ENCODE measurements around the gene ARGLU1. TPM values are rescaled to one million over a fixed set of nuclear protein-coding genes. Genes with fewer than 3 reads are reported as not detected.
A peak's percentile ranks its signal among the peaks of the same experiment; 100 is the strongest.

Gene ARGLU1
- total and polyA plus RNA-seq, 7 donors, result 23.2 to 43.5 (median 23.9) TPM

- 71 to 74% (median 73%) methylated on average over 8 of the region's 8 CpGs for WGBS, 3 donors
- H3K9me3 ChIP-seq, result no peaks in the 10 kb centered on the region
- H3K27ac ChIP-seq, result no peak overlapping the region
Observed at GRCh38 chr13:106513025-106513983, 54.6 kb downstream of the ARGLU1 start.

GRCh38 chr13:106507560-106508274 is 60.2 kb downstream of the ARGLU1 start:
- Histone ChIP-seq H3K27ac (peak overlapping the region; percentile 11), H3K4me3 (peak overlapping the region; percentile 40), H3K4me1 (peaks cover 11% of the 10 kb centered on the region), H3K27me3 (ENCODE audit: insufficient read depth in 3 of 3, low read length in 2 of 3) (no peaks in the 10 kb centered on the region), H3K9me3 (no peaks in the 10 kb centered on the region), H3K36me3 (ENCODE audit: insufficient read depth in 1 of 2, low read depth in 1 of 2) (peaks cover 3 to 4% of the 10 kb centered on the region in 2 donors)
- WGBS, 3 donors, result 55 to 76% (median 60%) methylated on average over 11 of the region's 11 CpGs
- ATAC-seq, result peak; percentile 53 to 75 (median 62)
- DNase-seq, result no peak
- no peak for TF ChIP-seq CTCF (IDR thresholded peaks at IDR 0.05)
- intact Hi-C loops (cut with DNase I), result no loop called here

More at GRCh38 chr13:106513025-106513983, 54.6 kb downstream of the ARGLU1 start:
- Histone ChIP-seq H3K36me3 (ENCODE audit: insufficient read depth in 1 of 2, low read depth in 1 of 2) (peaks cover 3 to 4% of the 10 kb centered on the region in 2 donors), H3K4me3 (no peak overlapping the region), H3K27me3 (ENCODE audit: insufficient read depth in 3 of 3, low read length in 2 of 3) (no peaks in the 10 kb centered on the region), H3K4me1 (no peaks in the 10 kb centered on the region)
- ATAC-seq (no peak), DNase-seq (no peak)
- TF ChIP-seq CTCF (IDR thresholded peaks at IDR 0.05), result no peak
- intact Hi-C loops (cut with DNase I), result no loop called here

- 56 to 66% (median 60%) methylated on average over 2 of the region's 2 CpGs for WGBS, 3 donors
- Histone ChIP-seq H3K4me1 (peaks cover 11% of the 10 kb centered on the region), H3K27me3 (ENCODE audit: insufficient read depth in 3 of 3, low read length in 2 of 3) (no peaks in the 10 kb centered on the region), H3K36me3 (ENCODE audit: insufficient read depth in 1 of 2, low read depth in 1 of 2) (peaks cover under 1 to 3% of the 10 kb centered on the region in 2 donors), H3K4me3 (no peak overlapping the region), H3K27ac (no peak overlapping the region), H3K9me3 (no peaks in the 10 kb centered on the region)
- intact Hi-C loops (cut with DNase I), result no loop called here
- DNase-seq, result no peak
- no peak for TF ChIP-seq CTCF (IDR thresholded peaks at IDR 0.05)
- no peak for ATAC-seq
Observed at GRCh38 chr13:106506286-106506685, 61.7 kb downstream of the ARGLU1 start.

GRCh38 chr13:106505732-106506131 is 62.2 kb downstream of the ARGLU1 start:
- intact Hi-C loops (cut with DNase I), result no loop called here
- no peak for TF ChIP-seq CTCF (IDR thresholded peaks at IDR 0.05)
- no peak overlapping the region for H3K27ac ChIP-seq
- H3K4me3 ChIP-seq, result no peak overlapping the region
- no peaks in the 10 kb centered on the region for H3K9me3 ChIP-seq
- ATAC-seq (no peak), DNase-seq (no peak)
- peaks cover 13% of the 10 kb centered on the region for H3K4me1 ChIP-seq
- 73 to 91% (median 84%) methylated on average over 4 of the region's 4 CpGs for WGBS, 3 donors
- peaks cover 0 to 3% of the 10 kb centered on the region in 2 donors for H3K36me3 ChIP-seq (ENCODE audit: insufficient read depth in 1 of 2, low read depth in 1 of 2)
- H3K27me3 ChIP-seq (ENCODE audit: insufficient read depth in 3 of 3, low read length in 2 of 3), result no peaks in the 10 kb centered on the region

Measured in psoas muscle (tissue), 8 donors.